SK-N-MC (cell line): Measurements from ENCODE around the gene MBD2.

Experiments
- EZH2 ChIP-seq: fragments of 200-600 bp; sonication (generic); IDR thresholded peaks from one replicate; pipeline ENCODE4 v1.6.1; 2017; ENCODE audit warnings: antibody characterized with exemption
- POLR2AphosphoS5 ChIP-seq: IDR thresholded peaks from 2 replicates; pipeline ENCODE4 v1.6.1; 2012; ENCODE audit warnings: mild to moderate bottlenecking, low read depth, low read length, borderline replicate concordance

GRCh38 chr18:54181856-54182602, 42.4 kb downstream of the MBD2 start:
- TF ChIP-seq EZH2 (no peak), POLR2AphosphoS5 (no peak)
